ENCODE measurements around the gene MARCHF11. TPM values are rescaled to one million over a fixed set of nuclear protein-coding genes. Genes with fewer than 3 reads are reported as not detected.

Gene MARCHF11
- total RNA-seq, 1 experiment from 2014 or later: not detected

- TF ChIP-seq ATF3 (IDR thresholded peaks at IDR 0.05): no peak
- no peak for TF ChIP-seq EZH2 (IDR thresholded peaks at IDR 0.05)
- TF ChIP-seq SIN3A (IDR thresholded peaks at IDR 0.05; ENCODE audit: low read depth): no peak
- TF ChIP-seq EGR1 (IDR thresholded peaks at IDR 0.05; ENCODE audit: low read depth): no peak
- no peak for TF ChIP-seq FOSL1 (IDR thresholded peaks at IDR 0.05; ENCODE audit: low read depth)
- TF ChIP-seq RAD21 (IDR thresholded peaks at IDR 0.05; ENCODE audit: low read depth): no peak
- TF ChIP-seq POLR2A (IDR thresholded peaks at IDR 0.05; ENCODE audit: borderline replicate concordance, extremely low read depth, insufficient read depth, insufficient read length): no peak
Observed at GRCh38 chr5:16051246-16051755, 128.3 kb downstream of the MARCHF11 start (continued).

- BruUV-seq (replicated peaks): no TSS peak
- intact Hi-C loops (cut with micrococcal nuclease): no loop called here
- ATAC-seq (no peak), DNase-seq (ENCODE audit: low read depth, low spot score) (no peak)
- Histone ChIP-seq H2AFZ (ENCODE audit: low read depth, low read length, poor library complexity, severe bottlenecking) (no peak overlapping the region), H3K36me3 (ENCODE audit: control insufficient read depth in 1 of 2, insufficient read depth in 2 of 2, low read length in 2 of 2) (no peaks in the 10 kb centered on the region), H3K9me3 (ENCODE audit: control insufficient read depth in 1 of 2, insufficient read depth in 1 of 2, low read depth in 1 of 2, low read length in 2 of 2) (peaks cover 9 to 19% of the 10 kb centered on the region in 2 experiments; a peak in 2 of 4 replicates), H3K9me2 (ENCODE audit: insufficient read depth) (no peaks in the 10 kb centered on the region), H3K4me3 (replicated peaks in 1 of 2; ENCODE audit: low read depth in 1 of 2, low read length in 2 of 2) (no peak overlapping the region), H3K27ac (ENCODE audit: low read depth, low read length) (no peak overlapping the region), H4K20me1 (ENCODE audit: insufficient read depth) (no peaks in the 10 kb centered on the region), H3K79me2 (ENCODE audit: insufficient read depth, low read length) (no peaks in the 10 kb centered on the region), H3K4me1 (ENCODE audit: control insufficient read depth in 1 of 2, insufficient read depth in 2 of 2, low read length in 2 of 2) (no peaks in the 10 kb centered on the region), H3K9ac (ENCODE audit: low read length) (no peak overlapping the region), H3K4me2 (ENCODE audit: low read length) (no peak overlapping the region), H3K27me3 (ENCODE audit: insufficient read depth, low read length) (no peaks in the 10 kb centered on the region)
- ChIA-PET RAD21 (ENCODE audit: low non-redundant PET in 1 of 2, low total read pairs in 2 of 2, uncharacterized antibody in 2 of 2, unreplicated experiment in 2 of 2) (no interaction called here), POLR2A (no interaction called here), CTCF (no interaction called here)
- TF ChIP-seq, protein P1, sequence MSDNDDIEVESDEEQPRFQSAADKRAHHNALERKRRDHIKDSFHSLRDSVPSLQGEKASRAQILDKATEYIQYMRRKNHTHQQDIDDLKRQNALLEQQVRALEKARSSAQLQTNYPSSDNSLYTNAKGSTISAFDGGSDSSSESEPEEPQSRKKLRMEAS (IDR thresholded peaks at IDR 0.05): no peak
- TF ChIP-seq CTCF (IDR thresholded peaks at IDR 0.05 in 2 of 3, conservative IDR thresholded peaks at IDR 0.05 in 1 of 3; ENCODE audit: borderline replicate concordance in 1 of 3, insufficient read depth in 1 of 3, low read depth in 2 of 3, low read length in 2 of 3) (no peak), EGR1 (IDR thresholded peaks at IDR 0.05; ENCODE audit: low read depth) (no peak), ZFX (IDR thresholded peaks at IDR 0.05) (no peak), REST (IDR thresholded peaks at IDR 0.05; ENCODE audit: low read depth) (no peak), JUND (IDR thresholded peaks at IDR 0.05) (no peak), YY1 (IDR thresholded peaks at IDR 0.05; ENCODE audit: extremely low read depth, insufficient replicate concordance, low read depth, low read length) (no peak), SIN3A (IDR thresholded peaks at IDR 0.05; ENCODE audit: low read depth) (no peak), EZH2phosphoT487 (IDR thresholded peaks at IDR 0.05; ENCODE audit: borderline replicate concordance) (no peak), ELF1 (IDR thresholded peaks at IDR 0.05; ENCODE audit: borderline replicate concordance, low read depth) (no peak), ZBTB33 (IDR thresholded peaks at IDR 0.05; ENCODE audit: extremely low read depth, insufficient replicate concordance, low read length) (no peak), ZNF274 (IDR thresholded peaks at IDR 0.05; ENCODE audit: low read depth, low read length) (no peak), CBX3 (IDR thresholded peaks at IDR 0.05; ENCODE audit: low read depth) (no peak), RAD21 (IDR thresholded peaks at IDR 0.05; ENCODE audit: low read depth) (no peak)
Observed at GRCh38 chr5:16050414-16050813, 129.2 kb downstream of the MARCHF11 start.

All from HCT116 (cell line).